Vagina (tissue), 2 donors: ENCODE measurements around the gene PRR5L.

Experiments
- CTCF ChIP-seq, 3 experiments: fragments of 450-650 bp in 2 of 3; fragments of 200-600 bp in 1 of 3; sonication (generic) in 1 of 3; IDR thresholded peaks; one replicate each; pipeline ENCODE4 v1.5.1; 2017 to 2019; ENCODE audit warnings: antibody characterized with exemption in 3 of 3, mild to moderate bottlenecking in 2 of 3, moderate library complexity in 2 of 3
- POLR2A ChIP-seq, 2 donors: fragments of 450-650 bp; IDR thresholded peaks; one replicate each; pipeline ENCODE4 v1.6.1; 2017; ENCODE audit warnings: antibody characterized with exemption in 2 of 2, mild to moderate bottlenecking in 2 of 2, moderate library complexity in 2 of 2

DNA sequence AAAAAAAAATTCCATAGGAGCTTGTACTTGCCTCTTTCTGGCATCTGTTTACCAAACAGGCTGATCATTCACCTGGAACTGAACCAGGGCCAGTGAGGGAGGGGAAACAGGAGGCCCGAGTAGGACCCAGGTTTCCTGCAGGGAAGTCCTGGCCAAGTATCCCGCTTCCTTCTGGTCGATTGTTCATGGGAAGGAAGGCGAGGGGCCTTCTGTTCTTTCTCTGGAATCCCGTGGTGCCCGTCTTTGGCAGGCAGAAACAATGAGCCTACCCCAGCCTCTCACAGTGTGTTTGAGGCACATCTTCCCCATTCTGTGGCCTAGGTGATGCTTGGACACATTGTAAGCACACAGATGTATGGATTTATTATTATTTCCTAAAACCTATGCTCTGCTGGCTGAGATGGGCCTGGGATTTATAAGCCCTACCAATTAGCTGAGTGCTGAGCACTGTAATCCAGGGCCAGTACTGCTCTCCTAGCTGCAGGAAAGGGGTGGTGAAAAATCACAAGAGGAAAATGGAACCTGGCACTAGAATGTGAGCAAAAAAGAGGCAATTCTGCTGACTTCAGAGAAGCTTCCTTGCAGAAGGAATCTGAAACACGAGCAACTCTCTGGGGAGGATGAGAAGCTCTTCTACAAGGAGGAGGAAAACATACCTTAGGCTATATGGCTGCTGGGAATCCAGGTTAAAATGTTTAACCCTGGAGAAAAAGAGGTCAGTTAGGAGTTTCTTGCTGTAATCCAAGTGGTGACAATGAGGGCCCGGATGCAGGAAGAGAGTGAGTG, 53.5 kb downstream of the PRR5L start:
- TF ChIP-seq CTCF (IDR thresholded peaks at IDR 0.05), result no peak
- no peak for TF ChIP-seq POLR2A (IDR thresholded peaks at IDR 0.05)
